Measurements from ENCODE around the gene RGS3. TPM values are rescaled to one million over a fixed set of nuclear protein-coding genes. Genes with fewer than 3 reads are reported as not detected.

Gene RGS3
- total RNA-seq (2014; rRNA removed; shearing (Covaris generic)): 44.5 and 58.0 TPM in 2 replicates
- 48.6 and 54.8 TPM in 2 replicates for polyA plus RNA-seq (2016; fragmentation: Nextera tagmentation; extraction: Ambion mirVana)

DNA sequence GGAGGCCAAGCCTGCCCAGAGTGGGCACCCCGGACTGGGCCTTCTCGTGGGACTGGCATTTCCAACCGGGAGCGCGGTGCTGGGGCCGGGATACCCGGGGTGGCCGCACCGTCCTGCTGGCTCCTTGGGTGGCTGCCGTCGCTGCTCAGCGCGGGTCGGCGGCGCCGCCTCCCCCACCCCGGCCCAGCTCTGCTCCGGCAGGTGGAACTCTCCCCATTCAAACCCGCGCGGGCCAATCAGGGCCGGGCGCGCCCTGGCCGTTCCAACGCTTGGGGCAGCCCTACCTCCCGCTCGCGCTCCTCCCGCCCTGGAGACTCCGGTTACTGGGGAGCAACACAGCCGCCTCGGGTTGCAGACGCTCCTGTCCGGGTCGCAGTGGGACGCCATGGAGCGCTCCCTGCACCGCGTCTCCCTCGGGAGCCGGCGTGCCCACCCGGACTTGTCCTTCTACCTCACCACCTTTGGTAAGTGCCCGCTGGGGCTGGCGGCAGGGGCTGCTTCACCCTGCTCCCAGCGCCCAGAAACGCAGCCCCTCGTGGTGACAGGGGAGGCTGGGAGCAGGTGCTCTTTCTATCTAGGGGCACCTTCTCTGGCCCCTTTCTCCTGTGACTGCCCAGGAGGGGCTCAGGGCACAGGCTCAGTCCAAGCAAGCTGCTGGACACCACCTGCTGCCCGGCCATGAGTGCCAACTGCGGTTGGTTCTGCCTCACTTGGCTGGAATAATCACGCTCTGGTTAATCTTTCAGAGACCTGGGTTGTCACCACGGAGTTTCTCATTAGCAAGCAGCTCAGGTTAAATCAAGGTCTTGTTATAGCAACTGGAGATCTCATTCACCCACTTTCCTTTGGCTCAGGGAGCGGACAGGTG, at the start of gene RGS3:
RGS3 (plus strand) TSS at position 310 of the 868 bp plus-strand sequence; CDS start at position 386, 76 bp downstream.
- no peaks in the 10 kb centered on the region for H3K27me3 ChIP-seq (replicated peaks; ENCODE audit: insufficient read depth)
- no peak within 1 kb of the TSS for H3K9ac ChIP-seq
- H3F3A ChIP-seq (ENCODE audit: insufficient read depth): no peaks in the 10 kb centered on the region
- in situ Hi-C loops (cut with MboI): no loop called here
- no peak within 1 kb of the TSS for H3K27ac ChIP-seq
- no peaks in the 10 kb centered on the region for H4K20me1 ChIP-seq (ENCODE audit: insufficient read depth)
- no peaks in the 10 kb centered on the region for H3K79me2 ChIP-seq (ENCODE audit: insufficient read depth)
- H3K4me1 ChIP-seq (ENCODE audit: insufficient read depth): no peaks in the 10 kb centered on the region
- H3K4me2 ChIP-seq (ENCODE audit: unreplicated experiment): no peak within 1 kb of the TSS
- no peak for DNase-seq
- no peaks in the 10 kb centered on the region for H3K9me3 ChIP-seq (ENCODE audit: low read depth)
- TF ChIP-seq EZH2 (IDR thresholded peaks at IDR 0.05; ENCODE audit: insufficient read depth, poor library complexity, severe bottlenecking) (no peak), EZH2phosphoT487 (IDR thresholded peaks at IDR 0.05; ENCODE audit: insufficient read depth, low read depth) (no peak)
- no peak within 1 kb of the TSS for H2AFZ ChIP-seq
- no peaks in the 10 kb centered on the region for H3K36me3 ChIP-seq (ENCODE audit: low read depth)
- H3K4me3 ChIP-seq: no peak within 1 kb of the TSS
- WGBS, 2 experiments (ENCODE audit: low coverage in 1 of 2, low lambda C conversion rate in 2 of 2, missing lambda C conversion rate in 2 of 2): 67 to 72% methylated on average over 38 to 54 of the region's 55 CpGs
- no peaks in the 10 kb centered on the region for H3K9me2 ChIP-seq (ENCODE audit: insufficient read depth)

GRCh38 chr9:113416149-113416721, 47.3 kb upstream of the RGS3 start:
- peak overlapping the region; percentile 60; the same call in 1 of the 2 replicates for H2AFZ ChIP-seq
- H3K36me3 ChIP-seq (ENCODE audit: low read depth): no peaks in the 10 kb centered on the region
- H3F3A ChIP-seq (ENCODE audit: insufficient read depth): no peaks in the 10 kb centered on the region
- DNase-seq: no peak
- H3K9me3 ChIP-seq (ENCODE audit: low read depth): no peaks in the 10 kb centered on the region
- H3K9me2 ChIP-seq (ENCODE audit: insufficient read depth): no peaks in the 10 kb centered on the region
- no peaks in the 10 kb centered on the region for H3K79me2 ChIP-seq (ENCODE audit: insufficient read depth)
- no peak for TF ChIP-seq EZH2phosphoT487 (IDR thresholded peaks at IDR 0.05; ENCODE audit: insufficient read depth, low read depth)
- no peak for TF ChIP-seq EZH2 (IDR thresholded peaks at IDR 0.05; ENCODE audit: insufficient read depth, poor library complexity, severe bottlenecking)
- 50 to 53% methylated on average over 3 of the region's 3 CpGs for WGBS, 2 experiments (ENCODE audit: low coverage in 1 of 2, low lambda C conversion rate in 2 of 2, missing lambda C conversion rate in 2 of 2)
- no peaks in the 10 kb centered on the region for H4K20me1 ChIP-seq (ENCODE audit: insufficient read depth)
- no peaks in the 10 kb centered on the region for H3K27me3 ChIP-seq (replicated peaks; ENCODE audit: insufficient read depth)
- no peak overlapping the region for H3K4me2 ChIP-seq (ENCODE audit: unreplicated experiment)
- no peak overlapping the region for H3K27ac ChIP-seq
- no peak overlapping the region for H3K4me3 ChIP-seq
- H3K9ac ChIP-seq: no peak overlapping the region
- peaks cover 3% of the 10 kb centered on the region for H3K4me1 ChIP-seq (ENCODE audit: insufficient read depth)
- in situ Hi-C loops (cut with MboI): no loop called here

DNA sequence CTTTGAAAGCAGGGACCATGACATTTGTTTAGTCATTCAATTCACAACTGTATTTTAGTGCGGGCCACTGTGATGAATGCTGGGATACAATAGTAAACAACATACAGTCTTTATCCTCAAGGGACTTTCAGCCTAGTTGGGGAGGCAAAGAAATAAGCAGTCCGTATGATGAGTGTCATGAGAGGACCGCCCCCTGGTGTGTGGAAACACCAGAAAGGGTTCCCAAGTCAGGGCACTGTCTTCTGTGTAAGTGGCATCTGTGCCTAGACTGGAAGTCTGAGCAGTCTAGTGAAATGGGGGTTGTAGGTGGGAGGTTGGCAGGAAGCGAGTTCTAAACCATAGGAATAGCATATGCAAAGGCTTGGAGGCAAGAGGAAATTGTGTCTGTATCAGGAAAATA, 46.2 kb upstream of the RGS3 start:
- H3K27ac ChIP-seq: no peak overlapping the region
- H3K9ac ChIP-seq: no peak overlapping the region
- no peak overlapping the region for H3K4me2 ChIP-seq (ENCODE audit: unreplicated experiment)
- H3K79me2 ChIP-seq (ENCODE audit: insufficient read depth): no peaks in the 10 kb centered on the region
- H3K4me1 ChIP-seq (ENCODE audit: insufficient read depth): no peaks in the 10 kb centered on the region
- TF ChIP-seq EZH2phosphoT487 (IDR thresholded peaks at IDR 0.05; ENCODE audit: insufficient read depth, low read depth) (no peak), EZH2 (IDR thresholded peaks at IDR 0.05; ENCODE audit: insufficient read depth, poor library complexity, severe bottlenecking) (no peak)
- H3K4me3 ChIP-seq: no peak overlapping the region
- H4K20me1 ChIP-seq (ENCODE audit: insufficient read depth): no peaks in the 10 kb centered on the region
- no peaks in the 10 kb centered on the region for H3F3A ChIP-seq (ENCODE audit: insufficient read depth)
- no peak for DNase-seq
- no peaks in the 10 kb centered on the region for H3K27me3 ChIP-seq (replicated peaks; ENCODE audit: insufficient read depth)
- H2AFZ ChIP-seq: no peak overlapping the region
- in situ Hi-C loops (cut with MboI): no loop called here
- 78 to 82% methylated on average over 4 of the region's 4 CpGs for WGBS, 2 experiments (ENCODE audit: low coverage in 1 of 2, low lambda C conversion rate in 2 of 2, missing lambda C conversion rate in 2 of 2)
- H3K9me3 ChIP-seq (ENCODE audit: low read depth): no peaks in the 10 kb centered on the region
- no peaks in the 10 kb centered on the region for H3K9me2 ChIP-seq (ENCODE audit: insufficient read depth)
- no peaks in the 10 kb centered on the region for H3K36me3 ChIP-seq (ENCODE audit: low read depth)

- WGBS, 2 experiments (ENCODE audit: low coverage in 1 of 2, low lambda C conversion rate in 2 of 2, missing lambda C conversion rate in 2 of 2): 34 to 35% methylated on average over 3 of the region's 3 CpGs
- Histone ChIP-seq H3K79me2 (ENCODE audit: insufficient read depth) (no peaks in the 10 kb centered on the region), H3K36me3 (ENCODE audit: low read depth) (no peaks in the 10 kb centered on the region), H3K4me2 (ENCODE audit: unreplicated experiment) (no peak overlapping the region), H3K27me3 (replicated peaks; ENCODE audit: insufficient read depth) (no peaks in the 10 kb centered on the region), H3K9ac (no peak overlapping the region), H3F3A (ENCODE audit: insufficient read depth) (no peaks in the 10 kb centered on the region), H2AFZ (no peak overlapping the region), H3K4me3 (no peak overlapping the region), H3K4me1 (ENCODE audit: insufficient read depth) (no peaks in the 10 kb centered on the region), H4K20me1 (ENCODE audit: insufficient read depth) (no peaks in the 10 kb centered on the region), H3K27ac (no peak overlapping the region), H3K9me3 (ENCODE audit: low read depth) (no peaks in the 10 kb centered on the region), H3K9me2 (ENCODE audit: insufficient read depth) (no peaks in the 10 kb centered on the region)
- TF ChIP-seq EZH2phosphoT487 (IDR thresholded peaks at IDR 0.05; ENCODE audit: insufficient read depth, low read depth) (no peak), EZH2 (IDR thresholded peaks at IDR 0.05; ENCODE audit: insufficient read depth, poor library complexity, severe bottlenecking) (no peak)
- DNase-seq: no peak
- in situ Hi-C loops (cut with MboI): loop anchor here (10.0 kb wide), 1 partner anchor 233 kb away; no protein-coding TSS in a partner anchor
Measured at GRCh38 chr9:113421726-113422125, 41.8 kb upstream of the RGS3 start.

Data from GM23248 (cell line).